HCT116 (cell line): ENCODE results near the gene BCS1L. TPM values are rescaled to one million over a fixed set of nuclear protein-coding genes. Genes with fewer than 3 reads are reported as not detected.

ENCODE experiments used
- ATAC-seq: fragments of 200-7000 bp; cut with Tn5 transposase; 2 replicates; pipeline ENCODE4 v1.9.1; 2020; ENCODE audit warnings: mild to moderate bottlenecking, moderate library complexity
- BruUV-seq: library from RNA; stranded (reverse); fragments of 400-500 nt; replicated peaks from 2 replicates; lab custom pipeline; 2021; lab: Mats Ljungman, UMichigan
- CTCF ChIA-PET: fragments of 300-600 bp; sonication (Branson Sonifier 250); formaldehyde crosslinking; loops from one replicate; lab custom pipeline; 2021; ENCODE audit warnings: antibody characterized with exemption; lab: Charles Lee
- POLR2A ChIA-PET: fragments of 300-600, 350-600 bp; sonication (Branson Sonifier 250); formaldehyde crosslinking; loops from one replicate; lab custom pipeline; 2021; ENCODE audit warnings: antibody characterized with exemption; lab: Charles Lee
- RAD21 ChIA-PET, 2 experiments: fragments of 300-600 bp; sonication (Branson Sonifier 250); formaldehyde crosslinking; loops; one replicate each; lab custom pipeline; 2023; ENCODE audit warnings: low total read pairs in 2 of 2; ENCODE audit not compliant: uncharacterized antibody in 2 of 2, unreplicated experiment in 2 of 2, low non-redundant PET in 1 of 2; lab: Charles Lee
- DNase-seq: peaks from one replicate; pipeline ENCODE4 v3.0.0-alpha.2; 2010; ENCODE audit warnings: low read depth, low spot score
- H2AFZ ChIP-seq: fragments of 200-600 bp; shearing (Covaris generic), sonication (generic); 2 replicates; pipeline ENCODE4 v1.6.1; 2017; ENCODE audit warnings: low read depth, mixed run types, mixed read lengths, antibody characterized with exemption, low read length; ENCODE audit not compliant: poor library complexity, severe bottlenecking
- H3K27ac ChIP-seq: 2 replicates; pipeline ENCODE4 v1.5.1; 2012; ENCODE audit warnings: low read depth, low read length
- H3K27me3 ChIP-seq: fragments of 200-600 bp; sonication (generic); 2 replicates; pipeline ENCODE4 v1.6.1; 2016; ENCODE audit warnings: mixed run types, low read length, mixed read lengths; ENCODE audit not compliant: insufficient read depth
- H3K36me3 ChIP-seq, 2 experiments: fragments of 200-500 bp in 1 of 2; fragments of 200-600 bp in 1 of 2; sonication (Bioruptor generic) in 1 of 2; sonication (generic) in 1 of 2; 2 replicates each; pipeline versions ENCODE4 v1.5.1 to v1.6.1; 2014 to 2016; ENCODE audit warnings: low read length in 2 of 2, inconsistent platforms in 1 of 2, mixed read lengths in 1 of 2, mixed run types in 1 of 2; ENCODE audit not compliant: insufficient read depth in 2 of 2, control insufficient read depth in 1 of 2
- H3K4me1 ChIP-seq, 2 experiments: fragments of 200-600 bp in 1 of 2; sonication (generic) in 1 of 2; 2 replicates each; pipeline versions ENCODE4 v1.5.1 to v1.6.1; 2012 to 2017; ENCODE audit warnings: low read length in 2 of 2, inconsistent platforms in 1 of 2, mild to moderate bottlenecking in 1 of 2, mixed read lengths in 1 of 2, mixed run types in 1 of 2, moderate library complexity in 1 of 2; ENCODE audit not compliant: insufficient read depth in 2 of 2, control insufficient read depth in 1 of 2
- H3K4me2 ChIP-seq: fragments of 200-600 bp; sonication (generic); 2 replicates; pipeline ENCODE4 v1.6.1; 2017; ENCODE audit warnings: mixed run types, low read length, mixed read lengths
- H3K4me3 ChIP-seq, 2 experiments: fragments of 200-600 bp in 1 of 2; sonication (generic) in 1 of 2; replicated peaks in 1 of 2; 2 replicates each; pipeline ENCODE4 v1.5.1; 2011 to 2016; ENCODE audit warnings: low read length in 2 of 2, control low read depth in 1 of 2, low read depth in 1 of 2, mild to moderate bottlenecking in 1 of 2, mixed read lengths in 1 of 2, mixed run types in 1 of 2
- H3K79me2 ChIP-seq: fragments of 200-600 bp; sonication (generic); 2 replicates; pipeline ENCODE4 v1.6.1; 2017; ENCODE audit warnings: mild to moderate bottlenecking, mixed run types, low read length, moderate library complexity, mixed read lengths; ENCODE audit not compliant: insufficient read depth
- H3K9ac ChIP-seq: fragments of 200-600 bp; sonication (generic); 2 replicates; pipeline ENCODE4 v1.6.1; 2016; ENCODE audit warnings: low read length, mixed read lengths
- H3K9me2 ChIP-seq: fragments of 200-600 bp; sonication (generic), shearing (Covaris generic); 2 replicates; pipeline ENCODE4 v1.6.1; 2017; ENCODE audit warnings: mixed run types, mild to moderate bottlenecking, moderate library complexity; ENCODE audit not compliant: insufficient read depth
- H3K9me3 ChIP-seq, 2 experiments: fragments of 200-500 bp in 1 of 2; fragments of 200-600 bp in 1 of 2; sonication (Bioruptor generic) in 1 of 2; sonication (generic) in 1 of 2; 2 replicates each; pipeline ENCODE4 v1.6.1; 2014 to 2017; ENCODE audit warnings: low read length in 2 of 2, mixed read lengths in 2 of 2, inconsistent platforms in 1 of 2, low read depth in 1 of 2, mild to moderate bottlenecking in 1 of 2, mixed run types in 1 of 2, moderate library complexity in 1 of 2; ENCODE audit not compliant: control insufficient read depth in 1 of 2, insufficient read depth in 1 of 2
- H4K20me1 ChIP-seq: fragments of 200-600 bp; sonication (generic), shearing (Covaris generic); 2 replicates; pipeline ENCODE4 v1.6.1; 2017; ENCODE audit warnings: mixed run types, mild to moderate bottlenecking, moderate library complexity; ENCODE audit not compliant: insufficient read depth
- ATF3 ChIP-seq: IDR thresholded peaks from 2 replicates; pipeline ENCODE4 v1.6.1; 2012
- CBX3 ChIP-seq: IDR thresholded peaks from 2 replicates; pipeline ENCODE4 v1.6.1; 2012; ENCODE audit warnings: low read depth
- POLR2A ChIP-seq: IDR thresholded peaks from 2 replicates; pipeline ENCODE4 v1.7.0; 2011; ENCODE audit warnings: borderline replicate concordance; ENCODE audit not compliant: insufficient read depth, insufficient read length; ENCODE audit errors: extremely low read depth
- RAD21 ChIP-seq: IDR thresholded peaks from 2 replicates; pipeline ENCODE4 v1.6.1; 2012; ENCODE audit warnings: low read depth, mild to moderate bottlenecking
- SRF ChIP-seq: IDR thresholded peaks from 2 replicates; pipeline ENCODE4 v1.6.1; 2012; ENCODE audit warnings: low read depth
- TCF7L2 ChIP-seq: IDR thresholded peaks from 2 replicates; pipeline ENCODE4 v1.7.0; 2011; ENCODE audit warnings: borderline replicate concordance, inconsistent platforms; ENCODE audit not compliant: insufficient read depth, insufficient read length; ENCODE audit errors: extremely low read depth
- ZBTB33 ChIP-seq: IDR thresholded peaks from 2 replicates; pipeline ENCODE4 v1.6.1; 2011; ENCODE audit warnings: mild to moderate bottlenecking, low read length, moderate library complexity; ENCODE audit not compliant: insufficient replicate concordance; ENCODE audit errors: extremely low read depth
- ZNF274 ChIP-seq: fragments of 200-500 bp; sonication (Bioruptor generic); IDR thresholded peaks from 2 replicates; pipeline ENCODE4 v1.6.1; 2014; ENCODE audit warnings: mild to moderate bottlenecking, low read depth, low read length, inconsistent platforms
- intact Hi-C: fragments of 100-400 bp; cut with micrococcal nuclease; formaldehyde crosslinking; loops from 2 replicates; pipeline ENCODE4 v1.10.0; 2022
- total RNA-seq: library from RNA; stranded (reverse); gene quantifications from one replicate; pipeline ENCODE4 v1.2.1, GENCODE V29; 2021; ENCODE audit not compliant: unreplicated experiment

BCS1L gene
- total RNA-seq, 1 experiment from 2014 or later, result 57.4 TPM

GRCh38 chr2:218626369-218626768, 33.1 kb upstream of the BCS1L start:
- CTCF ChIA-PET, result no interaction called here
- Histone ChIP-seq H3K4me2 (no peak overlapping the region), H2AFZ (no peak overlapping the region), H3K79me2 (no peaks in the 10 kb centered on the region), H3K4me1 (peaks cover 0 to 4% of the 10 kb centered on the region in 2 experiments; a peak in 2 of 4 replicates), H3K9me3 (no peaks in the 10 kb centered on the region), H4K20me1 (no peaks in the 10 kb centered on the region), H3K9me2 (no peaks in the 10 kb centered on the region), H3K27ac (no peak overlapping the region), H3K36me3 (no peaks in the 10 kb centered on the region), H3K4me3 (no peak overlapping the region), H3K27me3 (no peaks in the 10 kb centered on the region), H3K9ac (no peak overlapping the region)
- POLR2A ChIA-PET, result no interaction called here
- DNase-seq (no peak), ATAC-seq (no peak)
- intact Hi-C loops, result no loop called here
- RAD21 ChIA-PET, result no interaction called here
- no peak for TF ChIP-seq CBX3
- no peak for TF ChIP-seq SRF
- TF ChIP-seq POLR2A, result no peak
- no peak for TF ChIP-seq TCF7L2
- TF ChIP-seq ZBTB33, result no peak
- no peak for TF ChIP-seq ZNF274
- TF ChIP-seq ATF3, result no peak
- no TSS peak for BruUV-seq

- Histone ChIP-seq H3K36me3 (no peaks in the 10 kb centered on the region), H3K4me2 (no peak overlapping the region), H3K9me3 (no peaks in the 10 kb centered on the region), H3K27ac (no peak overlapping the region), H3K9ac (no peak overlapping the region), H3K27me3 (no peaks in the 10 kb centered on the region), H3K4me1 (peaks cover 0 to 9% of the 10 kb centered on the region in 2 experiments; a peak in 2 of 4 replicates), H3K79me2 (no peaks in the 10 kb centered on the region), H3K9me2 (no peaks in the 10 kb centered on the region), H3K4me3 (no peak overlapping the region), H2AFZ (no peak overlapping the region), H4K20me1 (no peaks in the 10 kb centered on the region)
- ChIA-PET CTCF (no interaction called here), POLR2A (no interaction called here), RAD21 (no interaction called here)
- no TSS peak for BruUV-seq
- TF ChIP-seq RAD21, result no peak
- DNase-seq (no peak), ATAC-seq (no peak)
- intact Hi-C loops, result no loop called here
Measured at GRCh38 chr2:218627939-218628338, 31.5 kb upstream of the BCS1L start.
